ENCODE measurements around the gene TCF25. TPM values are rescaled to one million over a fixed set of nuclear protein-coding genes. Genes with fewer than 3 reads are reported as not detected.

Gene TCF25
- total RNA-seq, 1 experiment from 2014 or later: 345 TPM

DNA sequence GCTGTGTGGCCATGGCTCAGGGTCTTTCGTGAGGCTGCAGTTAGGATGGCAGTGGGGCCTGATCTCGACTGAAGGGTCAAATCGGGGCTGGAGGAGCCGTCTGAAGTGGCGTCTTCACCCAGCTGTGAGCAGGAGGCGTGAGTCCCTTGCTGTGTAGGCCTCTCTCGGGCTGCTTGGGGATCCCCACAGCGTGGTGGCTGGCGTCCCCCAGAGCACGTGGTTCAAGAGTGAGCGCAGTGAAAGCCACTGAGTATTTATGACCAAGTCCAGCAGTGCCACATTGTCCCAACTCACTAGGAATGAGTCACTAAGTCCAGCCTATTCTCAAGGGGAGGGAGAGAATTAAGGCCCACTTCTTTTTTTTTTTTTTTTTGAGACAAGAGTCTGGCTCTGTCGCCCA lies 11.7 kb upstream of the TCF25 start:
- ChIA-PET RAD21 (ENCODE audit: low non-redundant PET in 1 of 2, low total read pairs in 2 of 2, uncharacterized antibody in 2 of 2, unreplicated experiment in 2 of 2) (interaction anchor here in 1 of 2 experiments (0.9 kb wide), 1 partner anchor 109 kb away, joined by 3 read pairs; no protein-coding TSS in a partner anchor), CTCF (interaction anchor here (0.7 to 3.3 kb wide), 9 partner anchors 11 to 262 kb away, joined by 3 to 20 read pairs (median 5); partner anchors contain the start of genes FANCA, SPATA2L and TCF25), POLR2A (interaction anchor here (0.9 kb wide), 2 partner anchors 11 to 35 kb away, joined by 3 read pairs; no protein-coding TSS in a partner anchor)
- intact Hi-C loops (cut with micrococcal nuclease): loop anchor here (1.0 to 2.0 kb wide), 2 partner anchors 109 to 155 kb away; no protein-coding TSS in a partner anchor
- BruUV-seq (replicated peaks): no TSS peak
- no peaks in the 10 kb centered on the region for H3K79me2 ChIP-seq (ENCODE audit: insufficient read depth, low read length)
- no peak for ATAC-seq
- no peak overlapping the region for H2AFZ ChIP-seq (ENCODE audit: low read depth, low read length, poor library complexity, severe bottlenecking)
- TF ChIP-seq FOSL1 (IDR thresholded peaks at IDR 0.05; ENCODE audit: low read depth): no peak
- no peak for TF ChIP-seq ZNF274 (IDR thresholded peaks at IDR 0.05; ENCODE audit: low read depth, low read length)
- TF ChIP-seq SIN3A (IDR thresholded peaks at IDR 0.05; ENCODE audit: low read depth): no peak
- no peak for TF ChIP-seq SRF (IDR thresholded peaks at IDR 0.05; ENCODE audit: low read depth)
- no peak for TF ChIP-seq CEBPB (IDR thresholded peaks at IDR 0.05; ENCODE audit: low read depth)
- TF ChIP-seq, protein P1, sequence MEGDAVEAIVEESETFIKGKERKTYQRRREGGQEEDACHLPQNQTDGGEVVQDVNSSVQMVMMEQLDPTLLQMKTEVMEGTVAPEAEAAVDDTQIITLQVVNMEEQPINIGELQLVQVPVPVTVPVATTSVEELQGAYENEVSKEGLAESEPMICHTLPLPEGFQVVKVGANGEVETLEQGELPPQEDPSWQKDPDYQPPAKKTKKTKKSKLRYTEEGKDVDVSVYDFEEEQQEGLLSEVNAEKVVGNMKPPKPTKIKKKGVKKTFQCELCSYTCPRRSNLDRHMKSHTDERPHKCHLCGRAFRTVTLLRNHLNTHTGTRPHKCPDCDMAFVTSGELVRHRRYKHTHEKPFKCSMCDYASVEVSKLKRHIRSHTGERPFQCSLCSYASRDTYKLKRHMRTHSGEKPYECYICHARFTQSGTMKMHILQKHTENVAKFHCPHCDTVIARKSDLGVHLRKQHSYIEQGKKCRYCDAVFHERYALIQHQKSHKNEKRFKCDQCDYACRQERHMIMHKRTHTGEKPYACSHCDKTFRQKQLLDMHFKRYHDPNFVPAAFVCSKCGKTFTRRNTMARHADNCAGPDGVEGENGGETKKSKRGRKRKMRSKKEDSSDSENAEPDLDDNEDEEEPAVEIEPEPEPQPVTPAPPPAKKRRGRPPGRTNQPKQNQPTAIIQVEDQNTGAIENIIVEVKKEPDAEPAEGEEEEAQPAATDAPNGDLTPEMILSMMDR (IDR thresholded peaks at IDR 0.05 in 2 of 3, conservative IDR thresholded peaks at IDR 0.05 in 1 of 3; ENCODE audit: borderline replicate concordance in 1 of 3, insufficient read depth in 1 of 3, low read depth in 2 of 3, low read length in 2 of 3): no peak
- TF ChIP-seq YY1 (IDR thresholded peaks at IDR 0.05; ENCODE audit: extremely low read depth, insufficient replicate concordance, low read depth, low read length): no peak
- no peak for TF ChIP-seq SP1 (IDR thresholded peaks at IDR 0.05; ENCODE audit: low read depth)
- no peak for TF ChIP-seq RAD21 (IDR thresholded peaks at IDR 0.05; ENCODE audit: low read depth)
- TF ChIP-seq, protein P2, sequence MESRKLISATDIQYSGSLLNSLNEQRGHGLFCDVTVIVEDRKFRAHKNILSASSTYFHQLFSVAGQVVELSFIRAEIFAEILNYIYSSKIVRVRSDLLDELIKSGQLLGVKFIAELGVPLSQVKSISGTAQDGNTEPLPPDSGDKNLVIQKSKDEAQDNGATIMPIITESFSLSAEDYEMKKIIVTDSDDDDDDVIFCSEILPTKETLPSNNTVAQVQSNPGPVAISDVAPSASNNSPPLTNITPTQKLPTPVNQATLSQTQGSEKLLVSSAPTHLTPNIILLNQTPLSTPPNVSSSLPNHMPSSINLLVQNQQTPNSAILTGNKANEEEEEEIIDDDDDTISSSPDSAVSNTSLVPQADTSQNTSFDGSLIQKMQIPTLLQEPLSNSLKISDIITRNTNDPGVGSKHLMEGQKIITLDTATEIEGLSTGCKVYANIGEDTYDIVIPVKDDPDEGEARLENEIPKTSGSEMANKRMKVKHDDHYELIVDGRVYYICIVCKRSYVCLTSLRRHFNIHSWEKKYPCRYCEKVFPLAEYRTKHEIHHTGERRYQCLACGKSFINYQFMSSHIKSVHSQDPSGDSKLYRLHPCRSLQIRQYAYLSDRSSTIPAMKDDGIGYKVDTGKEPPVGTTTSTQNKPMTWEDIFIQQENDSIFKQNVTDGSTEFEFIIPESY (IDR thresholded peaks at IDR 0.05; ENCODE audit: extremely low read depth, insufficient replicate concordance, low read length): no peak
- no peak for TF ChIP-seq EZH2 (IDR thresholded peaks at IDR 0.05)
- TF ChIP-seq POLR2A (IDR thresholded peaks at IDR 0.05; ENCODE audit: borderline replicate concordance, extremely low read depth, insufficient read depth, insufficient read length): no peak
- no peak for TF ChIP-seq ZFX (IDR thresholded peaks at IDR 0.05)
- no peak for TF ChIP-seq POLR2AphosphoS5 (IDR thresholded peaks at IDR 0.05; ENCODE audit: low read depth, low read length)
- no peaks in the 10 kb centered on the region for H3K27me3 ChIP-seq (ENCODE audit: insufficient read depth, low read length)
- no peaks in the 10 kb centered on the region for H3K9me3 ChIP-seq (ENCODE audit: control insufficient read depth in 1 of 2, insufficient read depth in 1 of 2, low read depth in 1 of 2, low read length in 2 of 2)
- H3K4me1 ChIP-seq (ENCODE audit: control insufficient read depth in 1 of 2, insufficient read depth in 2 of 2, low read length in 2 of 2): peaks cover 8 to 9% of the 10 kb centered on the region in 2 experiments
- no peaks in the 10 kb centered on the region for H4K20me1 ChIP-seq (ENCODE audit: insufficient read depth)
- DNase-seq (ENCODE audit: low read depth, low spot score): no peak
- no peaks in the 10 kb centered on the region for H3K36me3 ChIP-seq (ENCODE audit: control insufficient read depth in 1 of 2, insufficient read depth in 2 of 2, low read length in 2 of 2)
- H3K27ac ChIP-seq (ENCODE audit: low read depth, low read length): no peak overlapping the region
- H3K4me3 ChIP-seq (replicated peaks in 1 of 2; ENCODE audit: low read depth in 1 of 2, low read length in 2 of 2): no peak overlapping the region
- H3K9me2 ChIP-seq (ENCODE audit: insufficient read depth): no peaks in the 10 kb centered on the region
- no peak overlapping the region for H3K4me2 ChIP-seq (ENCODE audit: low read length)
- H3K9ac ChIP-seq (ENCODE audit: low read length): no peak overlapping the region

All from HCT116 (cell line).